Measurements from ENCODE around the gene TAC3.

TAC3 gene

GRCh38 chr12:57011438-57012424 lies 4.6 kb downstream of the TAC3 start:
- TF ChIP-seq EZH2phosphoT487 (conservative IDR thresholded peaks at IDR 0.05; ENCODE audit: low read length) (no peak), CTCF (IDR thresholded peaks at IDR 0.05; ENCODE audit: insufficient read depth, low read length, poor library complexity, severe bottlenecking) (no peak)
- no peaks in the 10 kb centered on the region for H3K27me3 ChIP-seq (ENCODE audit: low read length)
- H2AFZ ChIP-seq (ENCODE audit: low read depth, low read length, severe bottlenecking): no peak overlapping the region
- no peaks in the 10 kb centered on the region for H3K9me3 ChIP-seq (ENCODE audit: insufficient read depth, low read length)
- H3K4me2 ChIP-seq (ENCODE audit: low read depth, low read length, poor library complexity, severe bottlenecking): no peak overlapping the region
- H3F3A ChIP-seq (ENCODE audit: insufficient read depth): peaks cover 10% of the 10 kb centered on the region; the same call in 1 of the 2 replicates
- no peaks in the 10 kb centered on the region for H3K9me2 ChIP-seq (replicated peaks; ENCODE audit: insufficient read depth, low read length)
- no peaks in the 10 kb centered on the region for H3K36me3 ChIP-seq (ENCODE audit: low read length)
- H3K9ac ChIP-seq (ENCODE audit: low read length): no peak overlapping the region
- H3K79me2 ChIP-seq (ENCODE audit: insufficient read depth, low read length): no peaks in the 10 kb centered on the region
- H3K4me3 ChIP-seq (ENCODE audit: insufficient read depth, low read length, poor library complexity, severe bottlenecking): no peak overlapping the region
- no peaks in the 10 kb centered on the region for H4K20me1 ChIP-seq (ENCODE audit: low read depth, low read length)
- H3K27ac ChIP-seq (ENCODE audit: low read depth, low read length): no peak overlapping the region

GRCh38 chr12:57010627-57011247 lies 5.6 kb downstream of the TAC3 start:
- TF ChIP-seq EZH2phosphoT487 (conservative IDR thresholded peaks at IDR 0.05; ENCODE audit: low read length) (no peak), CTCF (IDR thresholded peaks at IDR 0.05; ENCODE audit: insufficient read depth, low read length, poor library complexity, severe bottlenecking) (no peak)
- Histone ChIP-seq H3K27me3 (ENCODE audit: low read length) (no peaks in the 10 kb centered on the region), H3K9me2 (replicated peaks; ENCODE audit: insufficient read depth, low read length) (no peaks in the 10 kb centered on the region), H3K9ac (ENCODE audit: low read length) (no peak overlapping the region), H3K4me3 (ENCODE audit: insufficient read depth, low read length, poor library complexity, severe bottlenecking) (no peak overlapping the region), H3K36me3 (ENCODE audit: low read length) (no peaks in the 10 kb centered on the region), H3K4me2 (ENCODE audit: low read depth, low read length, poor library complexity, severe bottlenecking) (no peak overlapping the region), H3K27ac (ENCODE audit: low read depth, low read length) (no peak overlapping the region), H4K20me1 (ENCODE audit: low read depth, low read length) (no peaks in the 10 kb centered on the region), H3K79me2 (ENCODE audit: insufficient read depth, low read length) (peaks cover 4% of the 10 kb centered on the region; the same call in 1 of the 2 replicates), H3F3A (ENCODE audit: insufficient read depth) (peaks cover 10% of the 10 kb centered on the region; the same call in 1 of the 2 replicates), H3K9me3 (ENCODE audit: insufficient read depth, low read length) (no peaks in the 10 kb centered on the region), H2AFZ (ENCODE audit: low read depth, low read length, severe bottlenecking) (no peak overlapping the region)

- H3K27ac ChIP-seq (ENCODE audit: low read depth, low read length): no peak overlapping the region
- H3K9me3 ChIP-seq (ENCODE audit: insufficient read depth, low read length): no peaks in the 10 kb centered on the region
- no peaks in the 10 kb centered on the region for H3K27me3 ChIP-seq (ENCODE audit: low read length)
- H3K4me2 ChIP-seq (ENCODE audit: low read depth, low read length, poor library complexity, severe bottlenecking): no peak overlapping the region
- H2AFZ ChIP-seq (ENCODE audit: low read depth, low read length, severe bottlenecking): no peak overlapping the region
- H4K20me1 ChIP-seq (ENCODE audit: low read depth, low read length): no peaks in the 10 kb centered on the region
- no peak overlapping the region for H3K4me3 ChIP-seq (ENCODE audit: insufficient read depth, low read length, poor library complexity, severe bottlenecking)
- no peaks in the 10 kb centered on the region for H3K36me3 ChIP-seq (ENCODE audit: low read length)
- peaks cover 10% of the 10 kb centered on the region; the same call in 1 of the 2 replicates for H3F3A ChIP-seq (ENCODE audit: insufficient read depth)
- H3K9ac ChIP-seq (ENCODE audit: low read length): no peak overlapping the region
- no peaks in the 10 kb centered on the region for H3K9me2 ChIP-seq (replicated peaks; ENCODE audit: insufficient read depth, low read length)
- H3K79me2 ChIP-seq (ENCODE audit: insufficient read depth, low read length): peaks cover 7% of the 10 kb centered on the region; the same call in 1 of the 2 replicates
- TF ChIP-seq CTCF (IDR thresholded peaks at IDR 0.05; ENCODE audit: insufficient read depth, low read length, poor library complexity, severe bottlenecking) (no peak), EZH2phosphoT487 (conservative IDR thresholded peaks at IDR 0.05; ENCODE audit: low read length) (no peak)
Measured at GRCh38 chr12:57009949-57010626, 6.2 kb downstream of the TAC3 start.
